ENCODE data around the gene DCHS2.
A peak's percentile ranks its signal among the peaks of the same experiment; 100 is the strongest.

The DCHS2 gene, protein sequence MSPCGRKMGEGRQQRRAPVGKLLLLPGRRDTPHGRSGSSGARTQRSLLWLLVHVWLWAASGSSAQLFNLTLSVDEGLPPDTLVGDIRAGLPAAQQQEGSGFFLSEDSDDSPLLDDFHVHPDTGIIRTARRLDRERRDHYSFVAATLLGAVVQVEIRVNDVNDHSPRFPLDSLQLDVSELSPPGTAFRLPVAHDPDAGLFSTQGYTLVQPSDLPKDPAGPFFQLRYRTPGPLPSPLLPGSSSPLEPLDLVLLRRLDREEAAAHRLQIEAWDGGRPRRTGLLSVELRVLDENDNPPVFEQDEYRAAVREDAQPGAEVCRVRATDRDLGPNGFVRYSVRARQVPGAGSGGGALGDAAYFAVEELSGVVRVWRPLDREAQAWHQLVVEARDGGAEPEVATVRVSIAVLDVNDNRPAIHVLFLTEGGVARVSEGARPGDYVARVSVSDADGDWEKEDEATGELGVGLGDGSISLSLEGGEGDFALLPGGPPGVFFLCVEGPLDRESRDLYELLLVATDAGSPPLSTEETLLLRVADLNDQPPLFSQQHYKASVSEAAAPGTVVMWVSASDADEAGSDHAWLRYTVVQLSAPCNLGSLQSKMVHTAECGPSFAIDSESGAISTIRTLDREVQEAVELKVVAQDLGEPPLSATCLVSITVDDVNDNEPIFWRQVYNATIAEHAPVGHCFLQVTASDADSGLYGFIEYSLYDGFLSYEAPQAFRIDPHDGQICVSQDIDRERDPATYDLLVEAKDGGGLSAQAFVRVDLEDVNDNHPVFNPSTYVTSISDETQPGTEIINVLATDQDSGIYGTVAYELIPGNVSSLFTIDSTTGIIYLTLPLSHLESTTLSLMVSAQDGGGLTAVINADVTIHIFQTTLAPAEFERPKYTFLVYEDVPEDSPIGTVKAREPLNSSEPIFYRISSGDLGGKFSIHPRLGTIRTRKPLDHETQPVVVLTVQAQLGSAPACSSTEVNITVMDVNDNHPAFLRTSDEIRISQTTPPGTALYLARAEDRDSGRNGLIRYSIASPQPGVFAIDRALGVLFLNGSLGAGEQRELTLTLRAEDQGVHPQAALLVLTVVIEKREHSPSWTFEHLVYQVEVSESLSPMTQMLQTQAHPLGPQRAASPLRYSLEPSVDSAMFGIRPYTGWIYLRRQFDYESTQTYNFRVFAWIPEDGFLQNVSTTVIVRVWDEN (N-terminal part only)

DNA sequence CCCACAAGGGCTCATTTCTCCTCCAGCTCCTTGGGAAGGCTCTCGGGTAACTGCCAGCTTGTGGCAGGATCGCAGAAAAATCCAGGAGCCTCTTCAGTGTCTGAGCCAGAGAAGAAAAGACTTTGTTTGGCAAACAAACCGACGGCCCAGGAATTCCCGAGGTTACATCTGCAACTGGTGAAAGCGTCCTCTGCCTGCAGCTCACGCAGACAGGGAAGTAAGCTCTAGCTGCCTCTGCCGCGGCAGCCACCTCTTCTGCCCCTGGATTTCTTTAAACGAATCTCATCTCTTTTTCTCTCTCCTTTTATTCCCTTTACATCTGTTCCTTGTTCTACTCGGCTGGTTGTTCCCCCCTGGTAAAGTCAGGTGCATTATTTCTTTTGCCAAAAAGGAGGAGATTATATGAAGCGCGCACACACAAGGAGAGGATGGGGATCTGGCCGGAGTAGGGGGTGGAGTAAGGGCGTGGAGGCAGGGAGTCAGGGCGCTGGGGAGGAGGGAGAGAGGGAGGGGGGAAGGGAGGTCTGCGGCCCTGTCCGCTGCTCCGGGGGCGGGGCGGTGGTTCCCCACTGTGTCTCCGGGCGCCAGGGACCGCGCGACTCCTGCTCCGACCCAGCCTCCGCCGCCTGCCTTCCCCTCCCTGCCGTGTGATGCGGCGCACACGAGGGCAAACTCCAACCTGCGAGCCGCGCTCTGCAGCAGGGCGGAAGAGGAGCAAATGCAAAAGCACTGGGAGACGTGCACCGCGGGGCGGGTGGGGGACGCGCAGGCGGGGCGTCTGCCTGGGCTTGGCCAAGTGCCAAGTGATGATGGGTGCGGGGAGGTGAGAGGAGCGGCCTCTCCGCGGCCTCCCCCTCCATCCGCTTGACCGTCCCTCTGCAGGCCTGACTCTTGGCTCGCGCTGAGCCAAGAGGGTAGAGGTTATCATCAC, at the start of gene DCHS2:
Gene DCHS2, minus strand, starts transcription at position 459 of the 931 bp plus-strand sequence. Its CDS starts 444 bp downstream, at position 15.
- peak in 1 of 2 donors; percentile 37 for DNase-seq

DNA sequence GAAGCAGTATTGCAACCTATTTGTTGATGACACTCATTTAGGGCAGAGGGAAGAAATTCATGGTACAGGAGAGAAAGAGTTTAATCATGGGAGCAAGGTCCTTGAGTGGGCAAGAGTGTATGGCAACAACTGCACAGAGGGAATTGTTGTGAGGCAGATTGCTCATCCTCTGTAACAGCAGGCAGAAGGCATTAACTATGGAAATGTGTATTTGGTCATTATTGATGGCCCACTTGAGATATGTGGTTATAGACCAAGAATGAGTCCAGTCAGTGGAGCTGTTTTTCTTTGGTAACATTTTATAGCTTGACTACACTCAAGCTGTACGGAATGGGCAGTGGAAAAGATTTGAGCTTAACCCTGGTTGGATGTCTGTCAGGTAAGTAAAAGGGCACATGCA, 42.7 kb upstream of the DCHS2 start:
- DNase-seq, result no peak

DNA sequence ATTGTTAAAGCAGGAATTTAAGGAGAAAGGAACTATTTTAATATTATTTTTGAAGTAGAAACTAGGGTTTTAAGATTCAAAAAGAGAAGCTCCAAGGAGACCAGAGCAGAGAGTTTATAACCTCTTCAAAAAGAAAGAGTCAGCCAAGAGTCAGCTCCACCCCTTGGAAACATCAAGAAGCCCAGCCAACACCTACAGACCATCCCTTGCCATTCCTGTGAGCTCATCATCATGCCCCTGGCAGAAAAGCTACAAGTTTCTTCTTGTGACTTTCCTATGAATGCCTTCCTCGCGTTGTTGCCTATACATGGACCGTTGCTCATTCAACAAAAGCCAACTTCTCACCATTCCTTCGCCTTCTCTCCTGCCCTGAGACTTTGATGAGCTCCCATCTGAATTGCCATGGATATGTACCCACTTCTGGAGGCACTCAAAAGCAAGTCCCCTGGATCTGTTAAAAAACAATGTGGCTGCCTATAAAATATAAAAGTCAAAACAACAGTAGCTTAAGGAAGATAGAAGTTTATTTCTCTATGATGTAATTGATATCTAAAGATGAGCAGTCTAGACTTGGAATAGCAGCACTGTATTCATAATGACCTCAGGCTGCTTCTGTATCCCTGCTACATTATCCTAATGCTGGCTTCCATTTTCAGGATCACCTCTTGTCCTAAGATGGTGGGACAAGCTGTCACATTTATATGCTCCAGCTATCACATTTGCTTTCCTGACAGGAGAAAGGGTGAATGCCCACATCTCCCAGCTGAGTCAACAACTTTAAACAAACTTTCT, 38.3 kb upstream of the DCHS2 start:
- no peak for DNase-seq

DNA sequence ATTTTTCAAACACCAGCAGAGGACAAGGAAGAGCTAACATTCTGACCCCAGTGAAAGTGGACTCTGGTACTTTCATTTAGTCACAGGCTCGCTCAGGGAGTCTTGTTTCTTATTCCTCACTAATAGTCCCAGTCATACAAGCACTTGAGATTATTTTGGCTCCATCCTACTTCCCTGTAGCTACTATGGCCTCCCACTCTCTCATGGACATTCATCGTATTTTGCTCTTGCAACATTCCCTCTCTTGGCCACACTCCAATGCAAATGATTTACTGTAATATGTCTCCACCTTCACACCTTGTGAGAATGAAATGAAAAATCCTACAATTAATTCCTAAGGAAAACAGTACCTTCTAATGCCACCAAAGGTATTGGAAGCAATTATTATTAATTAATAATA, 37.3 kb upstream of the DCHS2 start:
- DNase-seq, result no peak

DNA sequence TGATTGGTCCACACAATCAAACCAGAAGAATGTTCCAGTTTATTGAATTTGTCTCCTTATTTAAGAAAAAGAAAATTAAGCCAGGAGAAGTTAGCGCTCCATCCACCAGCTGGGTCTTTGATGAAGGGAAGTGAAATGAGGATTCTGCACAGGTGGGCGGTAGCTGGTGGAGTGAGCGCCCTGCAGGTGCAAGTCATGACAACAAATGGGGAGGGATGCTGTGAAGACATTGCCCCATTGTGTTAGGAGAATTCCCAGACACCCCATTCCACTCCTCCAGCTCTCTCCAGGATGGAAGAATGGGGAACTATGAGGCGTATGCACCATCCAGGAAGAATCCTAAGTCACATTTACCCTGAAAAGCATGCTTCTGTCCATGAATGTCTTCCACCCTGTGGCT, 35.7 kb upstream of the DCHS2 start:
- no peak for DNase-seq

DNA sequence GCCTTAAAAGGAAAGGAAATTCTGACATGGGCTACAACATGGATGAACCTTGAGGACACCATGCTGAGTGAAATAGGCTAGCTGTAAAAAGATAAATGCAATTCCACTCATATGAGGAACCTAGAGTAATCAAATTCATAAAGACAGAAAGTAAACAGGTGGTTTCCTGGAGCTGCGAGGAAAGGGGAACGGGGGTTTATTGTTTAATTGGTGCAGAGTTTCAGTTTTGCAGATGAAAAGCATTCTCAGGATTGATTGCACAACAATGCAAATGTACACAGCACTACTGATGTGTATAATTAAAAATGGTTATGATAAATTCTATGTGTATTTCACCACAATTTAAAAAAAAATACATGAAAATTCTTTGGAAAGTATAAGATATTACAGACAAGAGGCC, 34.6 kb upstream of the DCHS2 start:
- no peak for DNase-seq

DNA sequence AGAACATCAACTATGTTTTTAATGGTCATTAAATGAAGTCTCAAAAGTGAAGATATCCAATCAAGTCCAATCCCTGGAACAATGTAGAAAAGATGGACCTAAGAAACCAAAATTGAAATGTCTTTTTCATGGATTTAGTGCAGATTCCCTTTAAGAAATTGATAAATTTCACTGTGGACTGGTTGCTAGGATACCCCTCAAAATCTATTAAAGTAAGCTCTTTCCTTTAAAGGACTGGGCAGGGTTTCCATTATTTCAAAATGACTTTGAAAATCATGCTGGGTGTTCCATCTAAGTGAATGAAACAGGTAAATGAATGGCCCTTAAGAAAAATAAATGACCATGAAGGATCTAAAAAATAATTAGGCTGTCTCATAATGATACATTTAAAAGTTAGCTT, 30.0 kb upstream of the DCHS2 start:
- no peak for DNase-seq

DNA sequence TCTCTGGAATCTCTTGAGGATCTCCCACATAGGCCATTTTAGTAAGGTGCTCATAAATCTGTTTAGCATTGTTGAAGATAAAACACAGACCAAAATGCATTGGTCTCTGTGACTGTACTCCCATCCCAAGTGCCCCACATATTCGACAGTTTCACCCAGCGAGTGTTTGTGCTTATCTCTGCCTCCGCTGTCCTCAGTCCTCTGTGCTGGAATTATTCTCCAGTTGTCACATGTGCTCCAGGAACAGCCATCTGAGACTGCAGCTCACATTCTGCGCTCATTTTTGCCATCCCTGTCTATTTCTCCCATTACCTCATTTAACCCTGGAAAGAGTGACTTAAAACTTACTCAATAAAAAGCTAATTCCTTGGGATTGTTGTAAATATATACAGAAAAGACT, 27.6 kb upstream of the DCHS2 start:
- DNase-seq, result no peak

DNA sequence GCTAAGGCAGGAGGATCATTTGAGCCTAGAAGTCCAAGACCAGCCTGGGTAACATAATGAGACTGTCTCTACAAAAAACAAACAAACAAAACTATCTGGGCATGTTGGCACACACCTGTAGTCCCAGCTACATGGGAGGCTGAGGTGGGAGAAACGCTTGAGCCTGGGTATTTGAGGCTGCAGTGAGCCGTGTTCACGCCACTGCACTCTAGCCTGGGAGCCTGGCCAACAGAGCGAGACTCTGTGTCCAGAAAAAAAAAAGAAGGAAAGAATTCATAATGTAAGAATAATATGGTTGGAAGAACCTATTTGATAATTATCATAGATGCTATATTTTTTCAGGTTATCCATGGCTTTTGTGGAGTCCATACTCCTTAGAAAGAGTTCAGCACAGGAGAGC, 26.0 kb upstream of the DCHS2 start:
- no peak for DNase-seq

DNA sequence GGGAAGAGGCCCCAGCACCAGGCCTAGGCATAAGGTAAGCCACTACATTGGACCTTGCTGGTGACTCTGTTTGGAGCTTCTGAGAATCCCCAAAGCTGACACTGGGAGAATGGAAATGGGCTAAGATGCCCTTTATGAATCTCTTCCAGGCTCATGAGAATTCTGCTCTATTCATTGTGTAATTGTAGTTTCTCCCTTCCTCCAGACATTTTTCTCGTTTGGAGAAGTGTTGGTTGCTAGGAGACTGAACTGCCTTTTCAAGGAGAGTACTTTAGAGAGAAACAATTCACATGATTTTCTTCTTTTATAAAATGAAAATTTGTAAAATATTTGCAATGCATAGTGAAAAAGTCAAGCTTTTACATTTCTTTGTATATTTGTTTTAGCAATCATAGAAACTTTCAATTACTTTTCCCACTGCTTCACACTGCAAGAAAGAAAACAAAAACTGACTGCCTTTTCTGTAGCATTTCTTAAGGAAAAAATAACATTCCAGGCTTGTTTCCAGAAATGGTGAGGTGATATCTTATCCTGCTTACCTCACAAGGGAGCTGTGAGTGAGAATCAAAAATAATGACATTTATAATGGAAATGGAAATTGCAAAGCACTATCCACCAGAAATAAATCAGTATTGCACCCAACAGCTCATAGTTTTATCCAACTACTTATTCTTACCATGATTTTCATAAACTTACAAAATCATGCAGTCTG, 24.9 kb upstream of the DCHS2 start:
- no peak for DNase-seq

DNA sequence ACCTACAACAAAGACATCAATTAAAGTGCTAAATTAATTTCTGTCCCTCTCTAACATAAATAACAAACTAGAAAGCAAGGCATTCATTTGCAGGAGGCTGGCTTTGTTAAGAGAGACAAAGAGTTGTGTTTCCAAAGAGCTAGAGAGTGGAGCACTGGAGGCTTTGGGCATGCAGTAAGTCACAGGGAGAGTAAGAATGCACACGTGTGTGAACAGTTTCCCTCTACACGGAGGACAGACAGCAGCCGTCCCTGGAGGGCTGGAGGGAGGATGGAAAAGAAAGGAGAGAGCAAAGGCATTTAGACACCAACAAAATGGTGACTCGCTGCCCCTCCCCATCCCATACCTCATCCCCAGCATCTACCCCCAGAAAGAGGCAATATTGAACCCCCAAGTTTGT, 20.4 kb upstream of the DCHS2 start:
- DNase-seq, result no peak

DNA sequence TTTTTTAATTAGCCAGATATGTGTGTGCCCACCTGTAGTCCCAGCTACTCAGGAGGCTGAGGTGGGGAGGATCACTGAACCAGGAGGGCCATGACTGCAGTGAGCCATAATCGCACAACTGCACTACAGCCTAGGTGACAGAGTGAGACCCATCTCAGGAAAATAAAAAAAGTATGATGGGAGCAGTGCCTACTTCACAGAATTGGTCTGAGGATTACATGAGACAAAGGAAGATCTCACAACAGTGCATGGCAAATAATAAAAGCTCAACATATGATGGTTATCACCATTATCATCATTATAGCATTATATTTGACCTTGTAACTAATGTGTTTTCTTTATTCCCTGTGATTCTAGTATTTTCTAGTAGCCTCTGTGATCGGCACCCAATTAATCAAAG, 19.9 kb upstream of the DCHS2 start:
- no peak for DNase-seq

DNA sequence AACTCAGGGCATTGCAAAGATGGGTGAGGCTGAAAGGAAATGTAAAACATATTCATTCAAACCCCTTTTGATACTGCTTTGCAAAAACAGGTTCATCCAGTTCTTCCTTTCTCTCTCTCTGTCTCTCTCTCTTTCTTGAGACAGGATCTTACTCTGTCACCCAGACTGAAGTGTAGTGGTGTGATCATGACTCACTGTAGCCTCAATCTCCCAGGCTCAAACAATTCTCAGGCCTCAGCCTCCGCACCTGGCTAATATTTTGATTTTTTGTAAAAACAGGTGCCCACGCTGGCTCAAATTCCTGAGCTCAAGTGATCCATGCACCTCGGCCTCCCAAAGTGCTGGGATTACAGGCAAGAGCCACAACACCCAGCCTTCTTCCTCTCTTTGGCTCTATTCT, 15.6 kb upstream of the DCHS2 start:
- no peak for DNase-seq

DNA sequence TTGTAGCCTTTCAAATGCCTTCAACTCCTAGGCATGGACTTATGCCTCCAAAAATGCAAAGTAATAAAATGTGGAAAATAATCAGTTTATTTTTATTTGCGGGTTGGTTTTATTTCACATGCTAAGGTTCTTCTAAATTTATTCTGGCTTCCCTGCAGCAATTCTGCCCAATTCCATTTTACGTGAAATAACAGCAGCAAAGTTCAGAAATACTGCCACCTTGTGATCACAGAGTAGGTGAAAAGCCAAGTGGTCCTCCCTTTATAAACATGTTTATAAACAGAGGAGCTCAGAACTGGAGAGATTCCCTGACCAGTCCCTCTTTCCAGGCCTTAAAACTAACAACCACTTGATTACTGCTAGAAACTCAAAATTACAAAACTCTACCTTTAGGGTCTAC, 14.7 kb upstream of the DCHS2 start:
- no peak for DNase-seq

DNA sequence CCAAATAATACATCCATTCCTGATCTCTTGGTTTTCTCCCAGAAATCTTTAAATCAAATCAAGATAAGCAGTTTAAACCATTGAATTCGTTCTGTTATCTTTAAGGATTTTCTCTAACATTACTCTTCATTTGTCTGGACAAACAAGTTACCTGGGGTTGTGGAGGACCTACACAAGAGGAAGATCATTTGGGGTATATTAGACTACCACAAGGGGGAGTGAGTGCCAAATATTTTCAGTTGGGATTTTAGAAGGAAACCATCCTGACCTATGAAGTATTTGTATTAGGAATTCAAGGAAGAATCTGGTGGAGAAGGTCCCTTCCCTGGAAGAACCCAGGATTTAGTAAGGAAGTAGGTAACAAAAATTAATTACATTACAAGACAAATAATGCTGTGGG, 12.0 kb upstream of the DCHS2 start:
- no peak for DNase-seq

DNA sequence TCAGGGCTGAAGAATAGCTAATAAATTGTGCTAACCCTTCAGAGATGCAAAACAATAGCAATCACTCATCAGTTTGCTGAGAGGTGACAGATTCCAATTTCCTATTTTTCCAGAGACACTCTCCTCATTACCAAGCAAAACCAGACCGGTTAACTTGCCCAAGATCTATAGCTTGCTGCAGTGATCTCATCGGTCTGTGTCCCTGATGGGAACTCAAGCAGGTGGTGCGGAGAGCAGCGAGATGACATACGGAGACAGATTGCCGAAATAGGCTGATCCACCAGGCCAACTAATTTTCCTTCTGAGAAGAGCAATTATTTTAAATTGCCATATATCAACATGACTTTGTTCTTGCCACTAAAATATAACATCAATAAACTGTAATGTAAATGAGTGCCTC, 10.5 kb upstream of the DCHS2 start:
- no peak for DNase-seq

DNA sequence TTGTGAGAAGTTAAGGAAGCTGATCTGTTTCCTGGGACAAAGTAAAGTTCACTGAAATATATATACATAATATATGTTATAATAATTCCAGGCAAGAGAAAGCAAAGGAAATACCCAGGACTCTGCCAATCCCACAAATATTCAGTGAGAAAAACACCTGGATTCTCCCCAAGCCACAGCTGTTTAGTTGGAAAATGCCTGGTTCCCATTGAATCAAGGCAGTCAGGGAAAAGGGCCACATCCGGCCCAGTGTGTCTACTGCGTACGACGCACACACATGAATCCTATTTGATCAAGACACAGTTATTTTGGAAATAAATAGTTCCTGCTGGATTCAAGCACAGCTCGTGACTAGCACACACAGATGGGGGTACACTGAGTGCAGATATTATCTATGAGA, 6.3 kb upstream of the DCHS2 start:
- no peak for DNase-seq

DNA sequence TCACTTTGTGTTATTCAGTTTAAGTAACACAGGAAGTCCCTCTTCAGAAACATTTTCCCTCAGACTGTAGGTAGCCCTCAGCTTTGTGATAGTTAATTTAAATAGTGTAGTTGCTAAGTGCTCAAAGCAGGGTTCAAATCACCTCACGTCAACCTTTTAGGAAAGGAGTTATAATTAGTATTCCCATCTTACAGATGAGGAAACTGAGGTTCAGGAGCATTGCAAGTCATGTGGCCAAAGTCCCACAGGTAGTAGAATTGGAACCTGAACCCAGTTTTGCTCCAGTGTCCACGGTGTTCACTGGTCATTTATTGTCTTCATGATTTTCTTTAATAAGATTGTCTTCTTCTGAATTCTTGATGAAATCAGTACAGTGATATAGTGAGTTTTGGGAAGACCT, 4.3 kb upstream of the DCHS2 start:
- no peak for DNase-seq

DNA sequence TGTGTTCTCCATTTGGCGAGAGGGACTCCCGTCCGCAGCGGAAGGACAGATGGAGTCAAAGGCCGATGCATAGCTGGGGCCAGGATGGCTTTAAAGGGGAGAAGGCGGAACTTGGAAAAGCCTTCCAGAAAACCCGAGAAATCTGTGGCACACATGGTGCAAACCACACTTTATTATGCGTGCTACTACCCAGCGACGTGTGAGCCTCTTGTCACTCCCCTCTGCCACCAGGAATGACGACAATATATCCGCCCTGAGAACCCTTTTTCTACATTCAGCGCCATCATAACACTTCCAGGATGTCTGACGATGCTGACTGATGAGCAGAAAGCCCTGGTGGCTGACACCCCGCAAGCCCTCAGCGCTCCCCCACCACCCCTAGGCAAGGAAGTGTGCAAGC, 689 bp upstream of the DCHS2 start:
- no peak for DNase-seq

DNA sequence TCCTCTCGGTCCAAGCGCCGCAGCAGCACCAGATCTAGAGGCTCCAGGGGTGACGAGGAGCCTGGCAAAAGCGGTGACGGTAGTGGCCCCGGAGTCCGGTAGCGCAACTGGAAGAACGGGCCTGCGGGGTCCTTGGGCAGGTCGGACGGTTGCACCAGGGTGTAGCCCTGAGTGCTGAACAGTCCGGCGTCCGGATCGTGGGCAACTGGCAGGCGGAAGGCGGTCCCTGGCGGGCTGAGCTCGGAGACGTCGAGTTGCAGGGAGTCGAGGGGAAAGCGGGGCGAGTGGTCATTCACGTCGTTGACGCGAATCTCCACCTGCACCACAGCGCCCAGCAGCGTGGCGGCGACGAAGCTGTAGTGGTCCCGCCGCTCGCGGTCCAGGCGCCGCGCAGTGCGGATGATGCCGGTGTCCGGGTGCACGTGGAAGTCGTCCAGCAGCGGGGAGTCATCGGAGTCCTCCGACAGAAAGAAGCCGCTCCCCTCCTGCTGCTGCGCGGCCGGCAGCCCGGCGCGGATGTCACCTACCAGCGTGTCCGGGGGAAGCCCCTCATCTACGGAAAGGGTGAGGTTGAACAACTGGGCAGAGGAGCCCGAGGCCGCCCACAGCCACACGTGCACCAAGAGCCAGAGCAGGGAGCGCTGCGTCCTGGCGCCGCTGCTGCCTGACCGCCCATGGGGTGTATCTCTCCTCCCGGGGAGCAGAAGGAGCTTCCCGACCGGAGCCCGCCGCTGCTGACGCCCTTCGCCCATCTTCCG, 837 bp downstream of the DCHS2 start:
- peak in 1 of 2 donors; percentile 33 for DNase-seq

All from stimulated activated CD4-positive, alpha-beta T cell treated with anti-CD3 and anti-CD28 coated beads, Interleukin-2, amount 100 ng/mL, for 24 hours (primary cell).